WTC11 (cell line): ENCODE results near the gene DBH.

Source experiments
- ATF1 ChIP-seq: sonication (generic); formaldehyde crosslinking; IDR thresholded peaks from 2 replicates; pipeline ENCODE4 v1.8.1; 2023; ENCODE audit warnings: mild to moderate bottlenecking, moderate library complexity, missing genetic modification reagents
- ATF2 ChIP-seq: sonication (generic); formaldehyde crosslinking; IDR thresholded peaks from 2 replicates; pipeline ENCODE4 v1.8.1; 2022; ENCODE audit warnings: low read depth, missing genetic modification reagents, borderline replicate concordance
- ATF3 ChIP-seq: sonication (generic); formaldehyde crosslinking; conservative IDR thresholded peaks from 2 replicates; pipeline ENCODE4 v1.8.1; 2022; ENCODE audit warnings: mild to moderate bottlenecking, missing genetic modification reagents
- CTCF ChIP-seq: fragments of 200-600 bp; IDR thresholded peaks from 2 replicates; pipeline ENCODE4 v1.8.0; 2022; ENCODE audit warnings: antibody characterized with exemption
- E2F1 ChIP-seq: sonication (generic); formaldehyde crosslinking; IDR thresholded peaks from 2 replicates; pipeline ENCODE4 v1.8.0; 2022; ENCODE audit warnings: mild to moderate bottlenecking, missing genetic modification reagents
- ERG ChIP-seq: fragments of 250-450 bp; sonication (Bioruptor Pico); IDR thresholded peaks from 2 replicates; pipeline ENCODE4 v1.8.0; 2021; ENCODE audit warnings: mild to moderate bottlenecking
- JUN ChIP-seq: sonication (generic); formaldehyde crosslinking; IDR thresholded peaks from 2 replicates; pipeline ENCODE4 v1.8.0; 2023; ENCODE audit warnings: mild to moderate bottlenecking, missing genetic modification reagents
- MAX ChIP-seq: sonication (generic); formaldehyde crosslinking; IDR thresholded peaks from 2 replicates; pipeline ENCODE4 v1.8.0; 2022; ENCODE audit warnings: mild to moderate bottlenecking, missing genetic modification reagents
- MLX ChIP-seq: sonication (generic); formaldehyde crosslinking; IDR thresholded peaks from 2 replicates; pipeline ENCODE4 v1.8.1; 2023; ENCODE audit warnings: mild to moderate bottlenecking, missing genetic modification reagents, moderate library complexity
- RELA ChIP-seq: sonication (generic); formaldehyde crosslinking; IDR thresholded peaks from 2 replicates; pipeline ENCODE4 v1.8.1; 2022; ENCODE audit warnings: missing genetic modification reagents, mild to moderate bottlenecking, borderline replicate concordance
- SP1 ChIP-seq: sonication (generic); formaldehyde crosslinking; conservative IDR thresholded peaks from 2 replicates; pipeline ENCODE4 v1.8.1; 2022; ENCODE audit warnings: missing genetic modification reagents
- TEAD1 ChIP-seq: sonication (generic); formaldehyde crosslinking; IDR thresholded peaks from 2 replicates; pipeline ENCODE4 v1.8.0; 2022; ENCODE audit warnings: mild to moderate bottlenecking, missing genetic modification reagents
- ZNF232 ChIP-seq: sonication (generic); formaldehyde crosslinking; IDR thresholded peaks from 2 replicates; pipeline ENCODE4 v1.8.0; 2022; ENCODE audit warnings: mild to moderate bottlenecking, missing genetic modification reagents

GRCh38 chr9:133665535-133665934 is 29.4 kb downstream of the DBH start:
- TF ChIP-seq CTCF (no peak), ATF3 (no peak), MAX (no peak), ZNF232 (no peak), ERG (CRISPR knock-in tag) (no peak), E2F1 (CRISPR knock-in tag) (no peak), ATF1 (CRISPR knock-in tag) (no peak), MLX (no peak), ATF2 (CRISPR knock-in tag) (no peak), JUN (CRISPR knock-in tag) (no peak), RELA (CRISPR knock-in tag) (no peak), TEAD1 (CRISPR knock-in tag) (no peak), SP1 (no peak)
